Epithelial cell of prostate (primary cell): Measurements from ENCODE around the gene CLMN.

Source experiments
- DNase-seq: peaks from one replicate; pipeline ENCODE4 v3.0.0-alpha.2; 2011; ENCODE audit warnings: low read depth, low spot score
- H3K27ac ChIP-seq: fragments of 450-650 bp; 2 replicates; pipeline ENCODE4 v1.5.1; 2017; ENCODE audit warnings: mild to moderate bottlenecking

Gene CLMN

DNA sequence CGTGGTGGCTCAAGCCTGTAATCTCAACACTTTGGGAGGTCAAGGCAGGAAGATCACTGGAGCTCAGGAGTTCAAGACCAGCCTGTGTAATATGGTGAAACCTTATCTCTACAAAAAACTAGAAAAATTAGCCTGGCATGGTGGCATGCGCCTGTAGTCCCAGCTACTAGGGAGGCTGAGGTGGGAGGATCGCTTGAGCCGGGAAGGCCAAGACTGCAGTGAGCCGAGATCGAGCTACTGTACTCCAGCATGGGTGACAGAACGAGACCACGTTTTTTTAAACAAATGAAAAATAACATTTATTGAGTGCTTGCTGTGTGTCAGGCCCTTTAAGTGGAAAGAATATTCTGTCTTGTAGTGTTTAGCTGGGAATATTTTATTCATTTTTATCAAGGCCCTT lies 26.6 kb upstream of the CLMN start:
- no peak for DNase-seq
- no peak overlapping the region for H3K27ac ChIP-seq

DNA sequence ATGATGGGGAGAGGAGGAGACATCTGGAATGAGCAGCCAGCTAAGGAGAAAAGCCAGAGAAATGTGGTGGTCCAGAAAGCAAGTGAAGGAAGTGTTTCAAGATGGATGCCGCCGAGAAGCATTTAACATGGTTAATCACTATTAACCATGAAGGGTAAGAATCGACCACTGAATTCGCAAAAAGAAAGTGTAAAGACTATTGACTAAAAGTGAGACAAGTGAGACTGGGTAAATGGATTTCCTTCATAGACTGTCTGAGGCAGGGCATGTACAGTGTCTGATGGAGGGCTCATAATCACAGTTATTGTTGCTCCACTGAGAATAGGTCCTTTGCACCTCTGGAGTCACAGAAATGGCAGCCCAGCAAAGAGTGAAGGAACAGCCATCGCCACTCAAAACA lies 25.3 kb upstream of the CLMN start:
- DNase-seq = no peak
- H3K27ac ChIP-seq = no peak overlapping the region

DNA sequence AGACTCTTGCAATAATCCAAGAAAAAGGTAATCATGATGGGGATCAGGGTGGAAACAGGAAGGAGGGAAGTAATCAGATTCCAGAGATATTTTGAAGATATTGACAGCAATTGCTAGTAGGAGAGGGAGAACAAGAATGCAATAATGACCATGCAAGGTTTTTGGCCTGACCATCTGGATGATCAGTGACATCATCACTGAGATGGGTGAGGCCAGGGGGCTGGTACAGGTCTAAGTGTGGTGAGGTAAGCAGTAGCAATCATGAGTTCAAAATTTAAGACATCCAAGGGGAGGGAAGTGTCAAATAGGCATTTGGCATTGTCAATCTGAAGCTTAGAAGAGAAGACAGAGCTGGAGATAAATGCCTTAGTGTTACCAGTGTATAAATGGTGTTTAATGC lies 24.8 kb upstream of the CLMN start:
- no peak for DNase-seq
- H3K27ac ChIP-seq = no peak overlapping the region

DNA sequence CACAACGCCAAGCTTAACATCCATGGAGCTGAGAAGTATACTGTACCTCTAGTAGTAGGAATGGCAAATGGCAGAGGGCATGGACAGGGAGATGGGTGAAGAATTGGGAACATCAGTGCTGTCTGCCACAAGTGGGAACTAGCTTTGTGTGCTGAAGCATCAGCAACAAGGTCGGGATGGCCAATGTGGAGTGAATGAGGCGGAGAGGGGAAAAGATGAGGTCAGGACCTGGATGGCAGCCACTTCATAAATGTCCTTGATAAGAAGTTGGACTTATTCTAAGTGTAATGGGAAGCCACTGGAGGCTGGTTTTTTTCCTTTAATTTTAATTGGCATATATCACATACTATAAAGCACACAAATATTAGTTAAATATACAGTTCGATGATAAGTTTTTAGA lies 21.9 kb upstream of the CLMN start:
- DNase-seq = no peak
- peak overlapping the region; percentile 64 for H3K27ac ChIP-seq

DNA sequence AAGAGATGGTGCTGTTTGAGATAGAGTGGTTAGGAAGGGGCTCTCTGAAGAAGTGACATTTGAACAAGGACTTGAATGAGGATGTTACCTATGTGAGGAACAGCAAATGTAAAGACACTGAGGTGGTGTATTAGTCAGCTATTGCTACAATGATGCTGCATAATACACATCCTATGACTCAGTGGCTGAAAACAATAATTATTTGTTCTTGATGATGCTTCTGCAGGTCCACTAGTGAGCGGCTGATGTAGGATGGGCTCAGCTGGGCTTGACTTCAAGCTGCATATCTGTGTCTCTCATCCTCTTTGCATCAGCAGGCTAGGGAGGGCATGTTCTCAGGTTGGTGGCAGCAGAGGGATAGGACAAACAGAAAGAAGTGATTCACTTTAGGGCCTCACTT lies 21.4 kb upstream of the CLMN start:
- DNase-seq = no peak
- peak overlapping the region; percentile 64 for H3K27ac ChIP-seq

DNA sequence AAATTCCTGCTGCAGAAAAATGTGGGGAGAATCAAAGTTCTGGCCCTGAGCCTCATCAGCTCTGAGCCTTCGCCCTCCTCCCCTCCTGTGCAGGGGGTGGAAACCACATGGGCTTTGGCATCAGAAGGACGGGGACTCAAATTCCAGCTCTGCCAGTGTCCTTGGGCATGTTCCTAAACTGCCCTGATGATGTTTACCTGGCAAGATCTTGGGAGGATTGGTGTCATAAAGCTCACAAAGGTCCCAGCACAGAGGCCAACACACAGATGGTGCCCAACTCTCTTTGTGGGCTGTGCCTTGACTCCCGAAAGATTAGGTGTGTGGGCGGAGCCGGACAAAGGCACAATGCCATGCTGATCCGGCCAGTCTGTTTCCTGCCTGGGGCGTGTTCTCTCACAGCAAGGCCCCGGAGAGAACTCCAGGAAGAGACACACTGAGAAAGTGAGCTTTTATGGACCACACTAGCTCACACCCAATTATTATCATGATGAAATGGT lies 20.5 kb upstream of the CLMN start:
- peak overlapping the region; percentile 64 for H3K27ac ChIP-seq
- no peak for DNase-seq

DNA sequence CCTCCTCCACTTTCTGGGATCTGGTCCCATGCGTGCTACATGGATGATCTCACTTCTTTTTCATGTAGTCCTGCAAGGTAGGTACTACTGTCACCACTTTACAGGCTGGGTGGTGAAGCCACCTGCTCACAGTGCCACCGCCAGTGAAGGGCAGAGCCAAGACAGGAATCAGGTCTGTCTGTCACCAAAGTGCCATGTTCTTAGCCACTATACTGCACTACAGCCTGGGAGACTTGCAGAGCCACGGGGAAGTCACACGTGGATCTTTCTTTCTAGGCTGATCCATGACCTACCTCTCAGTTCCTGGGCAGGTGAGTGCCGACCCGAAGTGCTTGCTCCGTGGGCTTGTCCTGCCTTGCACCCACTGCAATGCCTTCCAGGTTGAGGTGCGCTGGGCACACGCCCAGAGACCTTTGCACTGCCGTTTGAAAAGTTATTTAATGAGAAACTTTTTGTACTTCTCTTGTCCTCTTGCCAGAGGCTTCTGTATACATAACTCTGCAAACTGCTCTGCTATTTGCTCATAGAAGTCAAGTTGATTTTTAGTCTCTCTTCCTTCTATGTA lies 19.7 kb upstream of the CLMN start:
- H3K27ac ChIP-seq = peak overlapping the region; percentile 64
- DNase-seq = no peak

DNA sequence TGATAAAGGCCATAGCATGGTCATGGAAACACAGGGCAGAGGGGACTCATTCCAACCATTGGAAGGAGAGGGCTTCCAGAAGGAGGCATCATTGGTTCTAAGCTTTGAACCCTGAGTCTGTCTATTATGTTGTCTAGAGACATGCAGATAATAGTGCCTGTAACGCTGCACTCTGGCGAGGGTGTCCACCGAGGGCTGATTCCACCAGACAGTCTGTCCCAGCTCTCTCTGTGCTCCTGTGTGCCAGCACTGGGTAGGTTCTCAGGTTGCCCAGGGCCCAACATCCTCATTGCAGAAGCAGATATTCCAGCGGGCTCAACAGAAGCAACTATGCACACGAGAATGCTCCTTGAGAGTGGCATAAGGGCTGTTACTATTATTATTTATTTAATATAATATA lies 18.7 kb upstream of the CLMN start:
- no peak overlapping the region for H3K27ac ChIP-seq

DNA sequence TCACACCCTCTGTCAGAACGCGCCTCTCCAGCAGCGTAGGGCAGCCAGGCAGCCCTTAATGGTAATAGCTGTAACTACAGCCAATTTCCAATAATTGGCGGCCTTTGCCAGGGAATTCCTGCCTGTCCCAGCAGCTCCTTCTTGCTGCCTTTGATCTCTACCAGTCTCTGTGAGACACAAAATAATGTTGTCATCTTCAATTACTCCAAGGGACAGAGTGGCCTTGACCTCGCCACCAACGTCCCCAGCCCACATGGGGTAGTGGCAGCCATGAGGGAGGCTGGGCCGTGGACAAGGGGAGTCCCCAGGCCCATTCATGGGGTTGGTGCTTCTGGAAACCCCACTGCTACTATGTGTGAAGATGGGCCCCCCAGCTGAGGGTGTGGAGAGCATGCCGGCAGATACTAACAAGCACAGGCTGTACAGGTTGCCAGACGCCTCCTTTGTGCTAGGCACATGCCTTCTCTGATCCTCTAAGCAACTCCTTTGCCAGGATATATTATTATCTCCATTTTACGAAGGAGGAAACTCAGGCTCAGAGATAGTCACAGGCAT lies 17.4 kb upstream of the CLMN start:
- H3K27ac ChIP-seq = no peak overlapping the region
- DNase-seq = no peak

More for the DNA sequence above, 18.7 kb upstream of the CLMN start:
- DNase-seq = no peak

DNA sequence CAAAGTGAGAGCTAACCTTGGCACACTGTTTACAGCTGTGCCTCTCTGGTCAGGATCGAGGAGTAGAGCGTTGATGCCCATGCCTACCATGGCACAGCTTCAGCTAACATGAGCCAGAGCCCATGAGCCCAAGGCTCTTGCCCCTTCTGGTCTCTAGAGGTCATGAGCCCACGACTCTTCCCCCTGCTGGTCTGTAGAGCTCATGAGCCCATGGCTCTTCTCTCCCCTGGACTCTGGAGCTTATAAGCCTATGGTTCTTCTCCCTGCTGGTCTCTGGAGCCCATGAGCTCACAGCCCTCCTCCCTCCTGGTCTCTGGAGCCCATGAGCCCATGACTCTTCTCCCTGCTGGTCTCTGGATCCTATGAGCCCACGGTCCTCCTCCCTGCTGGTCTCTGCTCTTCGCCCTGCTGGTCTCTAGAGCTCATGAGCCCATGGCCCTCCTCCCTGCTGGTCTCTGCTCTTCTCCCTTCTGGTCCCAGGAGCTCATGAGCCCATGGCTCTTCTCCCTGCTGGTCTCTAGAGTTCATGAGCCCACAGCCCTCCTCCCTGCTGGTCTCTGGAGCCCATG lies 16.6 kb upstream of the CLMN start:
- H3K27ac ChIP-seq = no peak overlapping the region
- DNase-seq = no peak

DNA sequence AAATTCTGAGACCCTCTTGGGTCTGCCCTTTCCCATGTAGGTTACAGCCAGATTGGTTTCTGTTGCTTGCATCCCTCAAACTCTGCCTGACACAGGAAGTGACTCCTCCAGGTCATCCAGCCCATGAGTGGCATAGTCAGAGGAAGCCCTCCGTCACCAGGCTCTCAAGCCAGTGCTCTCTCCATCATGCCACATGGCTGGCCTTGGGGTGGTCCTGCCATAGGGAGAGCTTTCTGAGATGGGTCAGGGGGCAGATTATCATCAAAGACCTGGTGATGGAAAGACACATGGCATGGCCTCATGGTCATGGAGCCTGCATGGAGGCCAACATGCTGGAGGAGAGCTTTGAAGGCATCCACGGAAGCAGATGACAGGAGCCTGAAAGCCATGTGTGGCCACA lies 15.4 kb upstream of the CLMN start:
- H3K27ac ChIP-seq = no peak overlapping the region
- DNase-seq = no peak

DNA sequence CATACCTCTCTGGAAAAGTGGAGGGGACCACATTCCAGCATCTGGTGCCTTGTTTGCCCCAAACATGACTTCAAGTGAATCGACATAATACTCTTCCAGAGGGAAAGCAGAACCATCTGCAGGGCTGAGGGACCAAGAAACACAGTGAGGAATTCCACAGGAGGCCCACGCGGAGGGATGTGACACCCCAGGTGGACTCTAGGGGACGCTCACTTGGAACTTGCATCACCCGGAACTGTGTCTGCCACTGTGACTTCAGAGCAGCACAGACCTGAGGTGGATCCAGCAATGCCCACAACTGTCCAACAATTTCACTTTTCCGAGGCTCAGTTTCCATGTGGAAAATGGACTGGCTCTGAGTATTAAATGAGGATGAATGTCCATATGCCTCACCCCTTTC lies 14.3 kb upstream of the CLMN start:
- H3K27ac ChIP-seq = no peak overlapping the region
- DNase-seq = no peak

DNA sequence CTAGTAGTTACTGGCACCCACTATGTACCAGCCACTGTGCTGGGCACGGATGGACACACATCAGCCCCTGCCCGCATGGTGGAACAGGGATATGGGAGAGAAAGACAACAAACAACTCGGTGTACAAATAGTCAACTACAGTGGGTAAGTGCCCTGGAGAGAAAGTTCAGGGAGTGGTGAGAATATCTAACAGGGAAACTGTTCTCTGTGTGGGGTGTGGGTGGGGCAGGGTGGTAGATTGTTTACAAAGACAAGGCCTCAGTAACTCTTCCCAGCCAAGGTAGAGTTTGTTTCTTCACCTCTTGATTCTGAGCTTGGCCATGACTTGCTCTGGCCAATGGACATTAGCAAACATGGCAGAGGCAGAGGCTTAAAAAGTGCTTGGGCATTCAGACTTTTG lies 12.9 kb upstream of the CLMN start:
- no peak for DNase-seq
- H3K27ac ChIP-seq = no peak overlapping the region

DNA sequence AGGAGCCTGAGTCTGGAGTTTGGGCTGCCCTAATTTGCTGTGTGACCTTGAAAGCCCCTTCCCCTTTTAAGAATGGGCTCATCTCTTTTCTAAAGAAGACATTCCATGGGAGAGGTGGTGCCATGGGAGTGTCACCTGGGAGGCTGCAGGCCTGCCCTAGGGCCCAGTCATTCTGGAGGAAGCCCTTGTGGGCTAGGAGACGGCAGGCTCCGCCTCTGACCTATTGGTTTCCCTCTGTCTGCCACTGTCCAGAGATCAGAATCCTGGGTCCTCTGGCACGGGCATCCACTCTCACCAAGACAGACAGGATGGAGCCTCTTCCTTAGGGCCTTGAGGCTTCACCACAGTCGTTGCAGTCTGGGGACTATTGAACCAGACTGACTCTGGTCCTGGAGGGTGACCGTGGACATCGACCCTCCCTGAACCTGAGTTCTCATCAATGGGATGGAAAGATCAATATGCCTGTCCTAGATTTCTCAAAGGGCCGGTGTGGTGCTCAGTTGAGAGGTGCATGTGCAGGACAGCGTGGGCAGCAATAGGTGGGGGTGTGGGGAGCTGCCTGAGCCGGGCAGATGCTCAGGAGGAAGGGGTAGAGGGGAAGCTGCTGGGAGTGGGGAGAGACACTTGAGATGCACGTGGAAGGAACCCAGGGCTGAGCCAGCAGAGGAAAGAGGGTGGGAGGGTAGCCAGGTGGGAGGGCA lies 12.2 kb upstream of the CLMN start:
- DNase-seq = no peak
- no peak overlapping the region for H3K27ac ChIP-seq

DNA sequence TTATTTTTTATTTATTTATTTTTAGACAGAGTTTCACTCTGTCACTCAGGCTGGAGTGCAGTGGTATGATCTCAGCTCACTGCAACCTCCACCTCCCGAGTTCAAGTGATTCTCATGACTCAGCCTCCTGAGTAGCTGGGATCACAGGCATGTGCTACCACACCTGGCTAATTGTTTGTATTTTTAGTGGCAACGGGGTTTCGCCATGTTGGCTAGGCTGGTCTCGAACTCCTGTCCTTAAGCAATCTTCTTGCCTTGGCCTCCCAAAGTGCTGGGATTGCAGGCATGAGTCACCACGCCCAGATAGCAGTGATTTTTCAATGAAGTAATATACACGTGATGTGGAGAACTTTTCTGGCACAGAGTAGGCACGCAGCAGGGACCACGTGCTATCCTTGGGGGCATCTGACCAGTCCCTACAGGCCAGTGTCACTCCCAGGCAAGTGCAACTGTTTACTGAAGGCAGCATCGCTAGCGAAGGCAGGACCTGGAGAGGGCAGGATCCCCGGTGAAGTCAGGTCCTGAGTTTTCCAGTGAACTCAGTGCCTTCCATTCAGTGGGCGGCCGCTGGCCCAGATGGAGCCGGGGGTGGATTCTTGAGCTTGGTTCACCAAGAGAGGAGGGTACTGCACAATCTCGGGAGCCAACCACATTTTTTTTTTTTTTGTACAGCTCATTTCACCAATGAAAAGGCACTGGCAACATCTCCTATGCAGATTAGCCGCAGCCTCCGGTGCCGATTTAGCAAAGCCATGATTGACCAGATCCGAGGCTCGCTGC lies 11.1 kb upstream of the CLMN start:
- DNase-seq = no peak
- H3K27ac ChIP-seq = peak overlapping the region; percentile 65

DNA sequence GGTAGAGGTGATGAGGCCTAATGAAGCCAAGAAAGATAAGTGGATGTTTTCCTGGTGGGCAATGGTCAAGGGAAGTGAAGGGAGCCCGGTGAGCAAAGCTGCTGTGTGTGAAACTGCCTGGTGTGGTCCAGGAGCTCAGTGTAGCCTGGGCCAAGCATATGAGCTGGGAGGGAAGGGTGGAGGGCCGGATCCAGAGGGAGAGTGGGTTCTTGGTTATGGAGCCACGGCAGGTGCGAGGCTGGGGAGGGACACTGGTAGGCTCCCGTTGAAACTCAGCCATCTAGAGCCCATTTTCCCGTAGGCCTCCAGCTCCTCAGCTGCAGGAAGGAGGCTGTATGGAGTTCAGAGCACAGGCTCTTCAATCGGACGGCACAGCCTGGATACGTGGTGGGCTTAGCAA lies 10.2 kb upstream of the CLMN start:
- DNase-seq = no peak
- H3K27ac ChIP-seq = peak overlapping the region; percentile 65

DNA sequence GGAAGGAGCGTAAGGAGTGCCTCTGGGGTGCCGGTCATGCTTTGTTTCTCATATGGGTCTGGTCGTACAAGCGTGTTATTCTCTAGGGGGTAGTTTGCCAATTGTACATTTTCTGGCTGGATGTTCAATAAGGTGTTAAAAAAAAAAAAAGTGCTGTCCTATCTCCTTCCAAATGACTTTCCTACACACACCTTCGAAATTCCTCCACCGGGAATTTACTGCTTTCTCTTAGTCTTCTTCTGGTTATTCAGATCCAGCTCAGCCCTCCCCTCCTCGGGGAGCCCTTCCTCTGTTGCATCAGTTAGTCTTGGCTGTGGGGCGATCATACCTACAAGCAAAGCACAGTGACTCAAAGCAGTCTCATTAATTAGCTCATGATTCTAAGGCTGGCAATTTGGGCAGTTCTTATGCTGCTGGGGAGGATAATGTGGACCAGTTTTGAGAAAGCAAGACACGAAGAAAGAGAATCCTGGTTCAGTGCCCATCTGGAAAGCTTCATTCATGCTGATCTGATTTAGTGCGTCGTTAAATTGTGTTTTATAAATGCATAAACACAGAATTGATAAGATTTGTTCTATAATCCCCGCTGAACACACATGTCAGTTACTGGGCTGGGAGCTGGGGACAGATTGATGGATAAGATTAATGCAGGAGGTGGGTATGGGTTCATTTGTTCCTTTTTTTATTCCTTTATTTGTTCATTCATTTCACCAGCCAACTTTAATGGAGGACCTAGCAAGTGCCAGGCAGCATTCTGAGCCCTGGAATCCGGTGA lies 9.2 kb upstream of the CLMN start:
- no peak for DNase-seq
- H3K27ac ChIP-seq = peak overlapping the region; percentile 65

DNA sequence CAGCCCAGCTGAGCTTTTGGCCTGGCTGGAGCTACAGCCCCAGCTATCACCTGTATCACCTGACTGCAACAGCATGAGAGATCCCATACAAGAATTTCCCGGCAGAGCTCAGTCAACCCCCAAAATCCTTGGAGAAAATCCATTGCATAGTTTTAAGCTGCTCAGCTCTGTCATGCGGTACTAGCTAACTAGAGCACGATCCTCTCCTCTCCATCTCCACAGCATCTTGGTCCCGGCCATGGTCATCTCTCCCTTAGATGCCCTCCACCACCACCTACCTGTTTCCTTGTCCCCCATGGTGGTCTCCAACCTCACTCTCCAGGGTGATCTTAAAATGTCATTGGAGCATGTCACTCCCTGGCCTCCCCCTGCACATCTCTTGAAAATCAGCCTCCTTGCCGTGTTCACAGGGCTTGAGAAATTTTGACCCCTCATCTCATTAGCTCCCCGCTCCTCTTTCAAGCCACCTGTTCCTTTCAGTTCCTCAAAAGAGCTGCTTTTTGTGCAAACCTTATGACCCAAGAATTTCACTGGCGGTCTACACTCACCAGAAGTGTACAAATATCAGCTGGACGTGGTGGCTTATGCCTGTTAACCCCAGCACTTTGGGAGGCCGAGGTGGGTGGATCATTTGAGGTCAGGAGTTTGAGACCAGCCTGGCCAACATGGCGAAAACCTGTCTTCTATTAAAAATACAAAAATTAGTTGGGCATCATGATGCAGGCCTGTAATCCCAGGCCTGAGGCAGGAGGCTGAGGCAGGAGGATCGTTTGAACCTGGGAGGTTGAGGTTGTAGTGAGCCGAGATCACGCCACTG lies 8.1 kb upstream of the CLMN start:
- no peak for DNase-seq
- H3K27ac ChIP-seq = no peak overlapping the region

DNA sequence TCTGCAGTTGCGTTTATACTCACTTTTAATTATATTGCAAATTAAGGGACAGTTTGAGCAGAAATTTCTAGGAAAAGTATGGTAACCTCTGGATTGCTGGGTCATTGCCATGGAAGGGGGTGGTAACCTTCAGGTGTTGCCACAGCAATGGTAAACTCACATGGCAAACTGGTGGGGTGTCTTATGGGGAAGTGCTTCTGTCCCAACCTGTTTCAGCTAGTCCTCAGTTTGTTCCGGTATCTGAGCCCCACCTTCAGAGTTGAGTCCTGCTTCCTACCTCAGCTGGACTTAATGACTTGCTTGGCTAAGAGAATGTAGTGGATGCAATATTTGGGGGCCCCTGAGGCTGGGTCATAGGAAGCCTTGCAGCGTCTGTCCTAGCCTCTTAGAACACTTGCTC lies 7.3 kb upstream of the CLMN start:
- DNase-seq = no peak
- H3K27ac ChIP-seq = no peak overlapping the region
